H1 (cell line): ENCODE data around the gene MTCL3.

Experiments used
- BCL11A ChIP-seq, 2 experiments: IDR thresholded peaks; one replicate each; pipeline ENCODE4 v1.6.1; 2011; ENCODE audit warnings: low read depth in 2 of 2, low read length in 2 of 2, mild to moderate bottlenecking in 2 of 2
- CEBPB ChIP-seq: IDR thresholded peaks from 2 replicates; pipeline ENCODE4 v1.6.1; 2012; ENCODE audit warnings: low read depth, low read length
- CHD7 ChIP-seq: fragments of 300-600 bp; sonication (generic); IDR thresholded peaks from 2 replicates; pipeline ENCODE4 v1.7.1; 2012; ENCODE audit warnings: low read length, moderate library complexity, mild to moderate bottlenecking, inconsistent platforms; ENCODE audit not compliant: insufficient replicate concordance
- GABPA ChIP-seq: IDR thresholded peaks from 2 replicates; pipeline ENCODE4 v1.6.1; 2011; ENCODE audit warnings: mild to moderate bottlenecking, low read length, moderate library complexity, borderline replicate concordance; ENCODE audit not compliant: insufficient read depth
- HDAC2 ChIP-seq, 2 experiments: fragments of 300-600 bp in 1 of 2; sonication (generic) in 1 of 2; IDR thresholded peaks; 2 replicates each; pipeline ENCODE4 v1.6.1; 2011 to 2012; ENCODE audit warnings: low read depth in 2 of 2, low read length in 2 of 2, mild to moderate bottlenecking in 2 of 2, moderate library complexity in 2 of 2, borderline replicate concordance in 1 of 2, inconsistent platforms in 1 of 2
- RAD21 ChIP-seq, 2 experiments: IDR thresholded peaks in 1 of 2; conservative IDR thresholded peaks in 1 of 2; 2 replicates each; pipeline ENCODE4 v1.6.1; 2011; ENCODE audit warnings: low read depth in 2 of 2, low read length in 2 of 2, improper control_type of control experiment in 1 of 2, inconsistent platforms in 1 of 2, mild to moderate bottlenecking in 1 of 2, moderate library complexity in 1 of 2
- RNF2 ChIP-seq: fragments of 200-900, 300-1000 bp; sonication (generic); IDR thresholded peaks from 2 replicates; pipeline ENCODE4 v1.7.1; 2016; ENCODE audit warnings: borderline replicate concordance, low read depth, mild to moderate bottlenecking, antibody characterized with exemption, low read length; ENCODE audit not compliant: poor library complexity, severe bottlenecking; ENCODE audit errors: missing control alignments
- TBP ChIP-seq: IDR thresholded peaks from 2 replicates; pipeline ENCODE4 v1.6.1; 2011; ENCODE audit warnings: low read depth, low read length, improper control_type of control experiment

The MTCL3 gene

GRCh38 chr6:127452803-127453202, 66.3 kb downstream of the MTCL3 start (continued):
- TF ChIP-seq BCL11A (IDR thresholded peaks at IDR 0.05; ENCODE audit: low read depth in 2 of 2, low read length in 2 of 2) (no peak), HDAC2 (IDR thresholded peaks at IDR 0.05; ENCODE audit: borderline replicate concordance in 1 of 2, low read depth in 2 of 2, low read length in 2 of 2) (no peak), RNF2 (no peak), CEBPB (no peak), TBP (no peak), GABPA (no peak), RAD21 (IDR thresholded peaks at IDR 0.05 in 1 of 2, conservative IDR thresholded peaks at IDR 0.05 in 1 of 2; ENCODE audit: low read depth in 2 of 2, low read length in 2 of 2) (no peak), CHD7 (no peak)
